GM21717 (cell line): Measurements from ENCODE around the gene IDH3G.
A peak's percentile ranks its signal among the peaks of the same experiment; 100 is the strongest.

Experiments used
- ATAC-seq: cut with Tn5 transposase; IDR thresholded peaks from one replicate; pipeline ENCODE4 v1.9.1; 2021; ENCODE audit warnings: mild to moderate bottlenecking, moderate library complexity; ENCODE audit not compliant: unreplicated experiment

IDH3G gene

DNA sequence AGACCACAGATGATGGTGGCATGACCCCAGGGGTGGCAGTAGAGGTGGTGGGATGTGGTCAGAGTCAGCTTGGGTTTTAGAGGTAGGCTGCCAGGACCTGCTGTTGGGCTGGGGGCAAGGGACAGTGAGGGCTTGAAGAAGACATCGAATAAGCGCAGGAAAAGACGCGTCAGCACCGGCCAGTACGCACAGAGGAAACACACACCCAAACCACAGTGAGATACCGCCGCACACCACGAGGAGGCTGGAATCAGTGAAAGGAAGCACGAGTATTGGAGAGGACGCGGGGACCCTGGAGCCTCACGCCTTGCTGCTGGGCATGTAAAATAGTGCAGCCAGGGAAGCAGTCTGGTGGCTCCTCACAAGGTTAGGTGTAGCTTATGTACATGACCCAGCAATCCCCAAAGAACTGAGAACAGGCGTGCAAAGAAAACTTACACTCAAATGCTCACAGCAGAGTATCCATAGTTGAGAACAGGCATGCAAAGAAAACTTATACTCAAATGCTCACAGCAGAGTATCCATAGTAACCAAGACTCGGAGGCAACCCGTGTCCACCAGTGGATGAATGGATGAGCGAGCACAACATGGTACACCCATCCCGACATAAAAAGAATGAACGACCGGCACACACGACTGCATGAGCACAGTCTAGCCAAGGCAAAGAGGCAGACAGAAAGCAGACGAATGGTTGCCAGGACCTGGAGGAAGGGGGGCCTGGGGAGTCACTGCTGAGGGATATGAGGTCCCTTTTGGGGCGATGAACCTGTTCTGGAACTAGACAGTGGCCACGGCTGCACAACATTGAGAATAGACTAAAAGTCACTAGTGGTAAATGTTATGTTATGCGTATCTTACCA lies 22.9 kb upstream of the IDH3G start:
- ATAC-seq: no peak

DNA sequence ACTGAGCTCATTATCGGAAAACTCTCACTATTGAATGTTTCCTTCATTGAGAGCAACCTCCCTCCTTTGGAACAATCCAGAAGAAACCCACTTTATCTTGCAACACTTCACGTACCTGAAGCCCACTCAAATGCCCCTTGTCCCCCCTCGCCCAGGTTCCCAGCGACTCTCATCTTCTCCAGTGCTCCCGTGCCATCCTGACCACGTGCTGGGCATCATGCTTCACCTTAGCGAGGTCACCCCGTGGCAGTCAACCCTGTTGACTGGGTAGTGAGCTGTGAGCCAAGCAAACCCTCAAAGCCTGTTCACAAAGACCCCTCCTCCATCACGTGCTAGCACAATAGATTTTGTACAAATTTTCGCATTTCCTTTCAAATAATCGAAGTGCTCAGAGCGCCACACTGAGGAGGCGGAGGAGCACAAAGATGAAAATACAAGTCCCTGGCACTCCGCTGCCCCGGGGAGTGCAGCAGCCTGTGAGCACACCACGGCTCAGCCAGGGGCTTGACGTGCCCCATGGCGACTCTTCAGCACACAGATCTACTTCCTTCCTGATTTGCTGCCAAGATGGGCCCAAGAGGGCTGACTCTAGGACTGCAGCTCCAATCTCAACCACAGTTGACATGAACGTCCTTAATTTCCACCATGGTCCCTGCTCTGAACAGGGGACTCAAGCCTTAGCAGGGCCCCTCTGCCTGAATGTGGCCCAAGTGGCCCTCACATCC lies 20.6 kb upstream of the IDH3G start:
- no peak for ATAC-seq

- ATAC-seq: no peak
Observed at GRCh38 chrX:153813161-153813560, 19.0 kb upstream of the IDH3G start.

GRCh38 chrX:153812220-153812619 lies 18.0 kb upstream of the IDH3G start:
- no peak for ATAC-seq

GRCh38 chrX:153807976-153808375 lies 13.8 kb upstream of the IDH3G start:
- no peak for ATAC-seq

GRCh38 chrX:153806999-153807575 lies 12.9 kb upstream of the IDH3G start:
- ATAC-seq: no peak

GRCh38 chrX:153805436-153805835 lies 11.3 kb upstream of the IDH3G start:
- no peak for ATAC-seq

DNA sequence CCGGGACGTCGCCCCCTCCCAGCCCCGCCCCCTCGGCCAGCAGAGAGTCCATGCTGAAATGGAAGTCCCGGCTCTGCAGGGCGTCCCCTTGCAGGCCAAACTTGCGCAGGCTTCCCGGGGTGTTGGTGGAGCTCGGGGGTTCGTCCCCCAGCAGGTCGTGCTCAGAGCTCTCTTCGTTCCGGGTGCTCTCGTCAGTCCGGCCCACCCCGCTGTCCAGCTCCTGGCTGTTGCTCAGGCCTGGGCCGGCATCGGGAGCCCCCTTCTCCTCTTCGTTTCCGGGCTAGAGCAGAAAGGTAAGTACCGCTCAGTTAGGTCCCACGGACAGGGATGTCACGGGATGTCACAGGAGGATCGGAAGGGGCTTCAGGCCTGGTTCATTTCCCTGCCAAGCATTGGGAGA lies 10.4 kb upstream of the IDH3G start:
- no peak for ATAC-seq

- no peak for ATAC-seq
Observed at GRCh38 chrX:153804100-153804595, 10.0 kb upstream of the IDH3G start.

DNA sequence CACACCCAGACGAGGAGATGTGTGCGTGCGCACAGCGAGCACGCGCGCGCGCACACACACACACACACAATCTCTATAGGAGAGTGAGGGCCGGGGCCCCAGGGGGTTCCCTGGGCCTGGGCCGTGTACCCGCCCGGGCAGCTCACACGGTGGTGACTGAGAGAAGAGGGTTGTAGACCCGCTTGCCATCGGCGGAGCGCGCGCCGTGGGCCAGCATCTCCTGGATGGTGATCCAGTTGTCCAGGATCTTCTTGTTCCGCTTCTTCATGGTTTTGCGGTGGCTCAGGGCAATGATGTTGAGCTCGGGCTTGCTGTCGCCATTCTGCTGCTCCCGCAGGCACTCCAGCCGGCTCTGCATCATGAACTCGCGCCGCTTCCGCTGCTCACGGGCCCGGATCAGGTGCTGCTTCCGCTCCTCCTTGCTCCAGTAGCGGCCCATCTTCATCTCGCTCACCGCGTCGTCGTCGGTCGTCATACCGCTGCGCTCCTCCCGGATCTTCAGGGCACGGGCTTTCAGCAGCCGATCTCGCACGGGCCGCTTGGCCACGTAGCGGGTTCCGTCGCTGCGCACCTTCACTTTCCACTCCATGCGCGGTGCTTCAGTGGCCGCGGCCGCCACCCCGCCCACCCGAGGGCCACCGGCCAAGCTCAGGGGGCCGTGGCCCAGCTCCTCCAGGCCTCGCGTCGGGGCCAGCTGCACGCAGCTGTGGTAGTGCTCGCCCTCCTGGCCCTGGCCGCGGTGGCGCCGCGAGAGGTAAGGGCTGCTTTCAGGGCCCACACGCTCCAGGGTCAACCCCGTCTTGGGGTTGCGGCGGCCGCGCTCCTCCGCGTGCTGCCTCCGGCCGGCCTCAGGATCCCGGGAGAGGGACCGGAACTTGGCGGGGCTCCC lies 9.3 kb upstream of the IDH3G start:
- ATAC-seq: no peak

GRCh38 chrX:153802513-153803045 lies 8.4 kb upstream of the IDH3G start:
- no peak for ATAC-seq

GRCh38 chrX:153801669-153802068 lies 7.5 kb upstream of the IDH3G start:
- ATAC-seq: no peak

- ATAC-seq: no peak
Observed at GRCh38 chrX:153800746-153801145, 6.6 kb upstream of the IDH3G start.

- no peak for ATAC-seq
Observed at GRCh38 chrX:153800177-153800722, 6.1 kb upstream of the IDH3G start.

- ATAC-seq: no peak
Observed at GRCh38 chrX:153799326-153799725, 5.2 kb upstream of the IDH3G start.

- no peak for ATAC-seq
Observed at GRCh38 chrX:153797415-153798015, 3.3 kb upstream of the IDH3G start.

DNA sequence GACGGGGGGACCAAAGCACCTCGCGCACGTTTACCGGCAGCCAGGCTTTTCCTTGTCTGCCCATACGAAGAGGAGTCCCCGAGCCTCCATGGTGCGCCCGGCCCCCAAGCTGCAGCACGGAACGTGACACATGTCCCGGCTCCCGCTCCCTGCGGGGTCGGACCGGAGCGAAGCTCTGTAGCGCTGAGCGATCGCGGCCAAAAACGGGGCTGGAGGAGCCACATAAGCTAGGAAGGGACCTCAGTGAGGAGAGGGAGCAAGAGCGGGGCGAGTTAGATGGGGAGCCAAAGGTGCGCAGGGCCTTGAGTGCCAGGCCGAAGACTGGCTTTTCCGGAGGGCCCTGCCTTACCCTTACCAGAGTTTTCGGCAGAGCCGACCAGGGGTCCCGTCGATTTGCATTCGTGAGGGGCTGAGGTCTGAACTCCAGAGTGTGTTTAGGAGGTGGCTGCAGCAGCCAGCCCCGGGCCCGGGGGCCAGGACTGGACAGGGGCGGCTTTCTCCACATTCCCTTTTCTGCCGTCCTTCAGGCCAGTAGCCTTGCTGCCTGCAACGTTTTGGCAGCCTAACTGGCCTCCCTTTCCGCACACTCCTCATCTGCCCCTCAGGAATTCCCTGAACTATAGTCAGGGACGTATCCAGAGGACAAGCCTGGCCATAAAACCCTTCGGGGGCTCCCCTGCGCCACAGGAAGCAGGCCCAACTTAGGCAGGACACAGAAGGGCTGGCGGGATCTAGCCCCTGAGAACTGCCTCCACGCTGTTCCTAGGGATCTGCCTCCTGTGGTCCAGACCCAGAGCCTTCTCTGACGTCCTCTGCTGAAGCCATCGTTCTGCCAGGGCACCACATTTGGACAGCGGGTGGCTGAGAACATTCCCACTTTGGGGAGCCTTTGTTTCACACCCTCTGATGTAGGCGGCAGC lies 982 bp upstream of the IDH3G start:
- ATAC-seq: no peak

- ATAC-seq: peak; percentile 5
Observed at GRCh38 chrX:153793291-153793690, 884 bp downstream of the IDH3G start.

GRCh38 chrX:153792368-153792767 lies 1.8 kb downstream of the IDH3G start:
- no peak for ATAC-seq
